ENCODE results near the gene NPB.
A peak's percentile ranks its signal among the peaks of the same experiment; 100 is the strongest.

Gene NPB

DNA sequence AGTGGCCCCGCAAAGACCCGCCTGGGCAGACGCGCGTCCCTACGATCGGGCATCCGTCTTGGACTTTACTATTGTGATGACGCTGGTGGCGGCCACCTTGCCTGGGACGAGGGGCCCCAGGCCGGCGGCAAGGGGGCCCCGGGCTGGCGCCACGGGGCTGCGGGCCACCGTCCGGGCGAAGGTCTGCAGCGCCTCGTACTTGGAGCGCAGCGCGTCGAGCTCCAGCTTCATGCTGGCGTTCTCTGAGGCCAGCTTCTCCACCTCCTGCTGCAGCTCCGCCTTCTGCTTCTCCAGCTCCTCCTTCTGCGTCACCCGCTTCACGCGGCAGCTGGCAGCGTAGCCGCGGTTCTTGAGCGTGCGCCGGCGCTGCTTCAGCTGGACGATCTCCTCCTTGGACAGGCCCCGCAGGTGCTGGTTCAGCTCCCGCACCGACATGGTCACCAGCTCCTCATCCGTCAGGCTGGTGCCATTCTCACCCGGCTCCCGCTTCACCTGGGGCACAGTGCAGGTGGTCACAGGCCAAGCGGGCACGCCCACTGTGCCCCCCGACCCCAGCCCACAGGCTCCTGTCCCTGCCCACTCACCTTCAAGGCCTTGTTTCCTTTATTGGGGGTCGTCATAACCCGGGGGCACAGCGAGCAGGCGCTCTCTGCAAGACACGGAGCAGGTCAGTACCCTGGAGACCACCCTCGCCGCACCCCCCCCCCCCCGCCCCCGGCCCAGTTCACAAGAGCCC lies 20.7 kb downstream of the NPB start:
- TF ChIP-seq, protein P1, sequence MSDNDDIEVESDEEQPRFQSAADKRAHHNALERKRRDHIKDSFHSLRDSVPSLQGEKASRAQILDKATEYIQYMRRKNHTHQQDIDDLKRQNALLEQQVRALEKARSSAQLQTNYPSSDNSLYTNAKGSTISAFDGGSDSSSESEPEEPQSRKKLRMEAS (IDR thresholded peaks at IDR 0.05) = no peak
- TF ChIP-seq ZBTB7A (IDR thresholded peaks at IDR 0.05; ENCODE audit: low read depth) (0 out of 2 replicates have a peak, but pooled peaks have one; percentile 28), FOXM1 (IDR thresholded peaks at IDR 0.05; ENCODE audit: borderline replicate concordance, low read depth) (no peak), EP300 (IDR thresholded peaks at IDR 0.05; ENCODE audit: borderline replicate concordance) (no peak)

GRCh38 chr17:81923302-81924260 lies 21.5 kb downstream of the NPB start:
- 0 out of 2 replicates have a peak, but pooled peaks have one; percentile 11 for TF ChIP-seq CEBPB (IDR thresholded peaks at IDR 0.05)
- TF ChIP-seq ZBTB7A (IDR thresholded peaks at IDR 0.05; ENCODE audit: low read depth) = no peak
- 0 out of 2 replicates have a peak, but pooled peaks have one; percentile 14 for TF ChIP-seq NFIC (IDR thresholded peaks at IDR 0.05)
- TF ChIP-seq YY1 (IDR thresholded peaks at IDR 0.05; ENCODE audit: low read depth) = no peak
- TF ChIP-seq CREB1 (IDR thresholded peaks at IDR 0.05; ENCODE audit: low read depth) = no peak
- TF ChIP-seq EGR1 (IDR thresholded peaks at IDR 0.05) = no peak
- 0 out of 2 replicates have a peak, but pooled peaks have one; percentile 39 for TF ChIP-seq EP300 (IDR thresholded peaks at IDR 0.05; ENCODE audit: borderline replicate concordance)
- TF ChIP-seq TAF1 (IDR thresholded peaks at IDR 0.05; ENCODE audit: low read depth) = no peak
- no peak for TF ChIP-seq FOXM1 (IDR thresholded peaks at IDR 0.05; ENCODE audit: borderline replicate concordance, low read depth)
- TF ChIP-seq, protein P1 (IDR thresholded peaks at IDR 0.05) = peak; percentile 40; the same call in 1 of the 2 replicates
- no peak for TF ChIP-seq TEAD4 (IDR thresholded peaks at IDR 0.05)
- no peak for TF ChIP-seq REST (IDR thresholded peaks at IDR 0.05; ENCODE audit: low read depth)
- TF ChIP-seq RAD21 (IDR thresholded peaks at IDR 0.05; ENCODE audit: low read depth) = no peak
- peak; percentile 44; the same call in 1 of the 2 replicates for TF ChIP-seq TCF12 (IDR thresholded peaks at IDR 0.05; ENCODE audit: low read depth)
- TF ChIP-seq USF1 (IDR thresholded peaks at IDR 0.05) = no peak

GRCh38 chr17:81924557-81925532 lies 22.8 kb downstream of the NPB start:
- TF ChIP-seq ZBTB7A (IDR thresholded peaks at IDR 0.05; ENCODE audit: low read depth) (no peak), EP300 (IDR thresholded peaks at IDR 0.05; ENCODE audit: borderline replicate concordance) (no peak), USF1 (IDR thresholded peaks at IDR 0.05) (no peak), TEAD4 (IDR thresholded peaks at IDR 0.05) (no peak)

GRCh38 chr17:81925860-81926450 lies 23.9 kb downstream of the NPB start:
- TF ChIP-seq, protein P1 (IDR thresholded peaks at IDR 0.05) = no peak
- TF ChIP-seq YY1 (IDR thresholded peaks at IDR 0.05; ENCODE audit: low read depth) (no peak), ZBTB7A (IDR thresholded peaks at IDR 0.05; ENCODE audit: low read depth) (no peak), USF1 (IDR thresholded peaks at IDR 0.05) (no peak), REST (IDR thresholded peaks at IDR 0.05; ENCODE audit: low read depth) (no peak), TEAD4 (IDR thresholded peaks at IDR 0.05) (no peak), TAF1 (IDR thresholded peaks at IDR 0.05; ENCODE audit: low read depth) (no peak), TCF12 (IDR thresholded peaks at IDR 0.05; ENCODE audit: low read depth) (no peak), RAD21 (IDR thresholded peaks at IDR 0.05; ENCODE audit: low read depth) (no peak), EGR1 (IDR thresholded peaks at IDR 0.05) (no peak), CEBPB (IDR thresholded peaks at IDR 0.05) (no peak), NFIC (IDR thresholded peaks at IDR 0.05) (no peak), EP300 (IDR thresholded peaks at IDR 0.05; ENCODE audit: borderline replicate concordance) (no peak; the same call in 1 of the 2 replicates), FOXM1 (IDR thresholded peaks at IDR 0.05; ENCODE audit: borderline replicate concordance, low read depth) (no peak), CREB1 (IDR thresholded peaks at IDR 0.05; ENCODE audit: low read depth) (no peak)

Data from Ishikawa (cell line).